ENCODE data around the gene FRAT1. TPM values are rescaled to one million over a fixed set of nuclear protein-coding genes. Genes with fewer than 3 reads are reported as not detected.
"Not testable (repeated sequence)": the region's sequence is repeated elsewhere in the genome, so short reads cannot be mapped to it uniquely, and the experiment has no call there.

Gene FRAT1
- polyA plus RNA-seq, 6 donors from 2014 or later = 7.4 to 15.7 (median 10.8) TPM

DNA sequence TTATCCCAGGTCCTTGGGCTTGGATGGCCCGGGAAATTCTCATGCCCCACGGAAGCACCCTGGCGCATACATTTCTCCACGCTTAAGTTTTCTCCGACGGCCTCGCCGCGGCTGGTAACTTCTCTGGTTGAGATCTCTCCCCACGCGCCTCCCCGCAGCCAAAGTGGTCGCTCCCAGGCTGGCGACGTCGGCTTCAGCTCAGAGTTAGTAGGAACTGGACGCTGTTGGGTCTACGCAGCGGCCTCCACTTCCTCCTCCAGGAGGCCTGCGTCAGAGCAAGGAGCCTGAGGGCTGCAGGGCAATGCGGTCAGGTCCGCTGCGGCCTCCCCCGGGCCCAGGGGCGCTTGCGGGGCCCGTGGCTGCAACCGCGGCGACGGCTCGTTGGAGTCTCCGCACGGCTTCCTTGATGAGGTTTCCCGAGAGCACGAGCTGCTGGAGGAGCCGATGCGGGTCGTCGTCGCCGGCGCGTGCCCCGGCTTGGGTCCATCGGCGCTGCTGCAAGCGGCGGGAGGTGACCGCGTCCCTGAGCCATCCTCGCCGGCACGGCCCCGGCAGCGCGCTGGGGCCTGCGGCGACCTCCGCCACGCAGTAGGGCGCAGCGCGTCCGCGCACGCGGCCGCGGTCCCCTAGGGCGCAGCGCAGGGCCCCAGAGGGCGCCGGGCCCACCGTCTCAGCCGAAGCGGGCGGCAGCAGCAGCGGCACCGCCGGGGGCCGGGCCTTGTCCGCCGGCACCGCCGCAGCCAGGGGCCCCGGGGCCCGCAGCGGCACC, 14.7 kb downstream of the FRAT1 start:
- Mint-ChIP-seq H3K4me3 (peak overlapping the region; percentile 82 to 97 (median 94)), H3K27ac (peak overlapping the region; percentile 79 to 98 (median 92)), H3K36me3 (peaks cover 6 to 10% of the 10 kb centered on the region in 2 donors), H3K27me3 (no peaks in the 10 kb centered on the region), H3K9me3 (no peaks in the 10 kb centered on the region), H3K4me1 (peaks cover 34 to 50% (median 47%) of the 10 kb centered on the region in 3 donors)
- ATAC-seq (ENCODE audit: low read depth in 2 of 2) = peak; percentile 29
- DNase-seq = peak; percentile 20

DNA sequence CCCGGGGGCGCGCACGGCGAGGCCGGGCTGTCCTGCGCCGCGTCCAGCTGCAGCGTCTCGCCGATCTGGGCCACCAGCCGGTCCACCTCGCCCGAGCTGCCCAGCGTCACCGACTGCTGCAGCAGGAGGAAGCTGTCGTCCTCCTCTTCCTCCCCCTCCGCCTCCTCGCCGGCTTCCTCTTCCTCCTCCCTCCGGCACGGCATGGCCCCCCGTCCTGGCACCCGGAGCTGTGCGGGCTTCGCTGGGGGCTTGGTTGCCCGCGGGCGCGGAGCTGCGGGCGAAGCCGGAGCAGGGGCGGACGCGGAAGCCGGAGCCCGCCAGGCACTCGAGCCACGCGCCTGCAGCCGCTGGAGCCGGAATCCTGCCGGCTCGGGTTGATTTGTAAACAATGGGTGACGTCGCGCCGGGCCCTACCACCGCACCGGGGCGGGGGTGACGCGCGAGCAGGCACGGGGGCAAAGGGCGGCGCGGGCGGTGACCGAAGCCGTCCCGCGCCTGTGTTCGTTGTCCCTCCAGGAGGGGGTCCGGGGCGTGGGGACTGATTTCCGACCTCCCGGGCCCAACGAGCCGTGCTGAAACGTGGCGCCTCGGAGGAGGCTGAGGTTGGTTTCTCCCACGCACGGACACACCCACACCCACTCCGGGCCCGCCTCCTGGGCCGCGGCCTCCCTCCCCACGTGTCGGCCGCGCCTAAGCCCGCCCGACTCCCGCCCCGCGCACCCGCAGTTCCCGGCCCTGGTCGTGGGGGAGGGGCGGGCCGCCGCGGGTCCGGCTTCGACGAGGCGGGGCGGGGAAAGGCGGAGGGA, 15.5 kb downstream of the FRAT1 start, which contains the start of gene FRAT2:
TSS of gene FRAT2 (minus strand) at position 360 of the 806 bp plus-strand sequence. CDS start at position 203, 157 bp downstream.
- H3K9me3 Mint-ChIP-seq = no peaks in the 10 kb centered on the region
- DNase-seq = peak; percentile 91
- peak; percentile 86 to 88 for ATAC-seq (ENCODE audit: low read depth in 2 of 2)
- H3K27me3 Mint-ChIP-seq = no peaks in the 10 kb centered on the region
- H3K27ac Mint-ChIP-seq = peak within 1 kb of the TSS; percentile 91 to 98 (median 96)
- peak within 1 kb of the TSS; percentile 82 to 97 (median 94) for H3K4me3 Mint-ChIP-seq
- H3K4me1 Mint-ChIP-seq = peaks cover 34 to 46% (median 39%) of the 10 kb centered on the region in 3 donors
- H3K36me3 Mint-ChIP-seq = peaks cover 6 to 10% of the 10 kb centered on the region in 2 donors

DNA sequence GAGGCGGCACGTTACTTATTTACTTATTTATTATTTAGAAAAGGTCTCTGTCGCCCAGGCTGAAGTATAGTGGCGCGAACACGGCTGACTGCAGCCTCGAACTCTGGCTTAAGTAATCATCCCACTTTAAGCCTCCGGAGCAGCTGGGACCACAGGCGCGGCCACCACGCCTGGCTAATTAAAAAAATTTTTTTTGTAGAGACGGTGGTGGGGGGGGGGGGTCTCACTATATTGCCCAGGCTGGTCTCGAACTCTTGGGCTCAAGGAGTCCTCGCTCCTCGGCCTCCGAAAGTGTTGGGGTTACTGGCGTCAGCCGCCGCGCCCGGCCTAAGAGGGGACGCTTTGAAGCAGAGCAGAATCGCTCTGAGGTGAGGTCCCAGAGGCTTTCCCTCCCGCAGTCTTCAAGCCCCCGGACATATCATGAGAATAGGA, 16.1 kb downstream of the FRAT1 start:
- H3K4me3 Mint-ChIP-seq = peak overlapping the region; percentile 78 to 94 (median 85)
- peak overlapping the region; percentile 39 to 98 (median 80) for H3K27ac Mint-ChIP-seq
- DNase-seq = no peak
- H3K4me1 Mint-ChIP-seq = peaks cover 28 to 40% (median 33%) of the 10 kb centered on the region in 3 donors
- H3K9me3 Mint-ChIP-seq = no peaks in the 10 kb centered on the region
- no peaks in the 10 kb centered on the region for H3K27me3 Mint-ChIP-seq
- peaks cover 6 to 7% of the 10 kb centered on the region in 2 donors for H3K36me3 Mint-ChIP-seq
- ATAC-seq (ENCODE audit: low read depth in 2 of 2) = peak; percentile 5 to 6

DNA sequence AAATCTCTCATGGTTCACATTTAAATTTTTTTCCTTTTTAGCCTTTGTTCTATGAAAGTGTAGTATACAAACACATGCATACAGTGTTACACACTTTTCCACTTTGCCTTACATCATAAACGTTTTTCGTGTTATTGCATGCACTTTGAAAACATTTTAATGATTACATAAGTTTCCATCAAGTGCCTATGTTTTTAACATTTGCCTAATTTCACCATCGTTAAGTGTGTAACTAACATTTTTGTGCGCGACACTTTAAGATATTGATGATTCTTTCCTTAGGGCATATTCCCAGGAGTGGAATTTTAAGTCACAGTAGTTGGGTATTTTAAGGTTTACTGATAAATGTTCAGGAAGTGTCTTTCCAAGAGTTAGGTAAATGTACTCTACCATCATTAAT, 16.9 kb downstream of the FRAT1 start:
- Mint-ChIP-seq H3K27me3 (no peaks in the 10 kb centered on the region), H3K9me3 (no peaks in the 10 kb centered on the region), H3K4me1 (peaks cover 25 to 32% (median 27%) of the 10 kb centered on the region in 3 donors), H3K27ac (peak overlapping the region in 3 of 6 donors; percentile 22 to 91 (median 28)), H3K36me3 (peaks cover 6% of the 10 kb centered on the region in 2 donors), H3K4me3 (peak overlapping the region; percentile 71 to 94 (median 85))
- DNase-seq (no peak), ATAC-seq (ENCODE audit: low read depth in 2 of 2) (no peak)

DNA sequence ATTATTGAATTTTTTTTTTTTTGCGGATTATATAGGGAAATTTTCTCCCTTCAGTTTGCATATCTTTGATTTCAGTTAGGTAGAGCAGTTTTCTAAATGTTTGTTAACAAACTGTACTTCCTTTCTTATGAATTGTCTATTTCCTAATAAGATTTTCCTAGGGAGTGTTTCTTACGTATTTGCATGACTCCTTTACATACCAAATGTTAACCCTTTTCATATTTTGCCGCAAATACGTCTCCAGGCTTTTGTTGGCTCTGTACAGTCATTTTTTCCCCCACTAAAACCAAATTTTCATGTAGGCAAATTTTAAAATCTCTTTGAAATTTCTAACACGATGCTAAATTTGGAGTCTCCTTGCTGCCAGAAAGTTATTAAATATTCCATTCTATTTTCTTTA, 17.4 kb downstream of the FRAT1 start:
- Mint-ChIP-seq H3K27me3 (no peaks in the 10 kb centered on the region), H3K4me3 (peak overlapping the region in 4 of 8 donors; percentile 20 to 90 (median 52)), H3K27ac (peak overlapping the region in 3 of 6 donors; percentile 22 to 91 (median 64)), H3K9me3 (no peaks in the 10 kb centered on the region), H3K4me1 (peaks cover 20 to 27% (median 23%) of the 10 kb centered on the region in 3 donors), H3K36me3 (peaks cover 6% of the 10 kb centered on the region in 2 donors)
- ATAC-seq (ENCODE audit: low read depth in 2 of 2) (no peak), DNase-seq (no peak)

DNA sequence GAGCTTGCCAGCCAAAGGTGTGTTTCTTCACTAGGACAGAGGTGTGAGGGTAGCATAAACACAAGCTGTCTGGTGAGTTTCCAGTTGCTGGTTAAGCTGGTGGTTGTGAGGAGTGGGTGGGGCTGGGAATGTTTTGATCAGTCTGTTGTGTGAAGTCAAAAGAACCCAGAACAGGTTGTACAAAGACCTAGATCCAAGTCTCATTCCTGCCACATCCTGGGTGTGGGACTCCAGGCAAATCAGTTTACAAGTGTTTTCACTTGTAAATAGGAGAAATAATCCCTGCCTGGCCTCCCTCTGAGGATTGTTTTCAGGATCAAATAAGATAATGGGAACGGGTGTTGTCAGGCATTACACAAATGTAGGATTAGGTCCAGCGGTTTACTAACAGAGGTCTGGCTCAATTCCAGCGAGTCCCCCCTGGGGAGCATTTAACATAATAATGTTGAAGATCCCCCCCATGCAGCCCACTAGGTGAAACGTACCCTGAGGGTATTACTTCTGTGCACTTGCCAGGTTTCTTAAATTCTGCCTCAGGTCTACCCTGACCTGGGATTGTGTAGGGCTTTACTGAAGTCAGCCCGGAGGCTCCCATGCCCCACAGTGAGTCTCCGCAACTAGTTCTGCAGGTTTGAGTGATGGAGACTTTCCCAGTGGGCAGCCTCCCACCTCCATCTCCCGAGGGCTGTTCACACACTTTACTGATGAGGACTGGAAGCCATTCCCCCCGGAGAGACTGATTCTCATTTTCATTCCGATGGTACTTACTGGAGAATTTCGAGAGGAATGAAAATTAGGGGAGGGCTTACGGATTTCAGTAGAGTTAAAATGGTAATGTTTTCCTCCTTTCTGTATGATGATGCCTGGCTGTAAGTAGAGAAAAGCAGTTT, 18.1 kb downstream of the FRAT1 start:
- ATAC-seq (ENCODE audit: low read depth in 2 of 2) (no peak), DNase-seq (no peak)
- Mint-ChIP-seq H3K27me3 (no peaks in the 10 kb centered on the region), H3K27ac (peak overlapping the region in 1 of 6 donors; percentile 24), H3K4me1 (peaks cover 15 to 20% (median 15%) of the 10 kb centered on the region in 3 donors), H3K9me3 (no peaks in the 10 kb centered on the region), H3K36me3 (peaks cover 6% of the 10 kb centered on the region in 2 donors), H3K4me3 (peak overlapping the region in 4 of 8 donors; percentile 12 to 84 (median 20))

DNA sequence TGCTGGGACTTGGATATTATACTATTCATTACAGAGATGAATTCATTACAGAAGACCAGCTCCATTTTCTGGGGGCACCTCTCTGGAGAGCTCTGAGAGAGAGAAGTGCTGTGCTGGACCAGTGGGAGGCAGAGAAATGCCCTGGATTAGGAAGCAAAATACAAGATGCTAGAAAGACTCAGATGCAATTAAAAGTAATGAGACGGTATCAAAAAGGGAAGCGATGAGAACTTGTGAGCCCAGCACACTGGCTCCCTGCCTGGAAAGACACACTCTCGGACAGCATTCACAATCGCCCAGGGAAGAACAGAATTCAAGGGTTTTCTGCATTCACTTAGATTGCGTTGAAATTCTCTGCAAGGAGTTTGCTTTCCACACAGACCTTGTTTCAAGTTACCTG, 19.0 kb downstream of the FRAT1 start:
- Mint-ChIP-seq H3K9me3 (no peaks in the 10 kb centered on the region), H3K4me1 (peaks cover 6 to 11% (median 7%) of the 10 kb centered on the region in 3 donors), H3K36me3 (peaks cover 5 to 6% of the 10 kb centered on the region in 2 donors), H3K4me3 (peak overlapping the region in 2 of 8 donors; percentile 47 to 84), H3K27ac (no peak overlapping the region), H3K27me3 (no peaks in the 10 kb centered on the region)
- no peak for DNase-seq
- ATAC-seq (ENCODE audit: low read depth in 2 of 2) = no peak

DNA sequence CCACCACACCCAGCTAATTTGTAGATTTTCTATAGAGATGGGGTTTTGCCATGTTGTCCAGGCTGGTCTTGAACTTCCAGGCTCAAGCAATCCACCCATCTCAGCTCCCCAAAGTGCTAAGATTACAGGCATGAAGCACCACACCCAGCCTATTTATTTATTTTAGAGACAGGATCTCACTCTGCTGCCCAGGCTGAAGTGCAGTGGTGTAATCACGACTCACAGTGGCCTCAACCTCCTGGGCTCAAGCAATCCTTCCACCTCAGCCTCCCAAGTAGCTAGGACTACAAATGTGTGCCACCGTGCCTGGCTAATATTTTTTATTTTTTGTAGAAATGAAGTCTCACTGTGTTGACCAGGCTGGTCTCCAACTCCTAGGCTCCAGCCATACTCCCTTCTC, 22.3 kb downstream of the FRAT1 start:
- Mint-ChIP-seq H3K27ac (no peak overlapping the region), H3K9me3 (no peaks in the 10 kb centered on the region), H3K27me3 (peaks cover 0 to 5% (median 0%) of the 10 kb centered on the region in 3 donors), H3K4me1 (no peaks in the 10 kb centered on the region), H3K36me3 (no peaks in the 10 kb centered on the region), H3K4me3 (no peak overlapping the region)
- no peak for DNase-seq
- no peak for ATAC-seq (ENCODE audit: low read depth in 2 of 2)

DNA sequence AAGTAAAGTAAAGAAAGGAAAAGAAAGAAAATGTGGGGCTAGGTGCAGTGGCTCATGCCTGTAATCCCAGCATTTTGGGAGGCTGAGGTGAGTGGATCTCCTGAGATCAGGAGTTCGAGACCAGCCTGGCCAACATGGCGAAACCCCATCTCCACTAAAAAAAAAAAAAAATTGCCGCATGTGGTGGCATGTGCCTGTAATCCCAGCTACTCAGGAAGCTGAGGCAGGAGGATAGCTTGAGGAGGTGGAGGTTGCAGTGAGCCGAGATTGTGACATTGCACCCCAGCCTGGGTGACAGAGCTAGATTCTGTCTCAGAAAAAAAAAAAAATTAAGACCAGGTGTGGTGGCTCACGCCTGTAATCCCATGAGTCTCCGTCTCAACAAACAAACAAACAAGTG, 24.6 kb downstream of the FRAT1 start:
- H3K9me3 Mint-ChIP-seq; ATAC-seq (ENCODE audit: low read depth in 2 of 2); H3K4me3 Mint-ChIP-seq; H3K36me3 Mint-ChIP-seq; H3K27me3 Mint-ChIP-seq; H3K27ac Mint-ChIP-seq; H3K4me1 Mint-ChIP-seq; DNase-seq: not testable (repeated sequence)

DNA sequence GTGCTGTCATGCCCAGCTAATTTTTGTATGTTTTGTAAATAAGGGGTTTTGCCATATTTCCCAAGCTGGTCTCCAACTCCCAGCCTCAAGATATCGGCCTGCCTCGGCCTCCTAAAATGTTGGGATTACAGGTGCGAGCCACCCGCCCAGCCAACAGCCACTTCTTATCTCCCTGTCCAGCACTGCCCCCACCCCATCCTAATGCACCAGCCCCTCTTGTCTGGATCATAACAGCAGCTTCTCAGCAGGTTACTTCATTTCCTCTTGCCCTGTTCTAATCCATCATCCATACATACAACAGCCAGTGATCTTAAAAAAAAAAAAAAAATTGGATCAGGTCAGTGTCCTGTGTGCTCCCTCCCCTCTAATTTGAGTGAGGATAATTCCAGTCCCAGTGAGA, 28.2 kb downstream of the FRAT1 start:
- Mint-ChIP-seq H3K36me3 (peaks cover 0 to 5% of the 10 kb centered on the region in 2 donors), H3K4me1 (peaks cover 0 to 5% (median 0%) of the 10 kb centered on the region in 3 donors), H3K27me3 (peaks cover 0 to 5% (median 0%) of the 10 kb centered on the region in 3 donors), H3K4me3 (peak overlapping the region in 1 of 8 donors; percentile 1), H3K27ac (peak overlapping the region in 2 of 6 donors; percentile 60 to 74), H3K9me3 (no peaks in the 10 kb centered on the region)
- ATAC-seq (ENCODE audit: low read depth in 2 of 2) (no peak), DNase-seq (no peak)

DNA sequence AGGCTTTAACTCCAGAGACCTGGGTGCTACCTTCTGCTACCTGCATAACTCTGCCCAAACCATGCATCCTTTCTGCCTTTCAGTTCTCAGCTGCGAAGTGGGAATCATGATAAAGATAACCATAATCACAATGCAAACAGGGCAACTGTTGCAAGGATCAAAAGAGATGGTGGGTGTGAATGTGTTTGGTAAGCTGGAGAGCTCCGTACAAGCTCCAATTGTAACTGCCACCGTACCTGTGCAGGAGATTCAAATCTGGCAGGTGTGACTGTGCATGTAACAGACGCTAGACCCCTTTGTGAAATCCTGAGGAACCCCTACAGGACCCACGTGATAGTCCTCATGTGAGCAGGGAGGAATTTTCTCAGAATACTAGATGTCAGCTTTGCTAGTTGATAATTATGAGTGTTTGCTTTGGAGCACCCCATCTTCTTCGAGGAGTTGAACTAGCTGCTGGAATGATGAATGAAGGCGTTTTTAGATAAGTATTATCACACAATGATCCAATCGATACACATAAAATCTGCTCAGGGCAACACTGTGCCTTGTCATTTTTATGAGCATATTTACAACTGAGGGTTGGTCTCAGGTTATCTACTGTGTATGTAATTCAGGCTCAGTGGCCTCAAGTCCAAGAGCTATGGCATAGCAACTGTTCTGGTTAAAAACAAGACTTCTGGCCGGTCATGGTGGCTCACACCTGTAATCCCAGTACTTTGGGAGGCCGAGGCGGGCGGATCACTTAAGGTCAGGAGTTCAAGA, 30.9 kb downstream of the FRAT1 start:
- H3K4me3 Mint-ChIP-seq = no peak overlapping the region
- H3K4me1 Mint-ChIP-seq = peaks cover 0 to 5% (median 0%) of the 10 kb centered on the region in 3 donors
- no peaks in the 10 kb centered on the region for H3K27me3 Mint-ChIP-seq
- H3K36me3 Mint-ChIP-seq = peaks cover 0 to 5% of the 10 kb centered on the region in 2 donors
- no peaks in the 10 kb centered on the region for H3K9me3 Mint-ChIP-seq
- ATAC-seq (ENCODE audit: low read depth in 2 of 2) (no peak), DNase-seq (no peak)
- H3K27ac Mint-ChIP-seq = peak overlapping the region in 2 of 6 donors; percentile 14 to 95

DNA sequence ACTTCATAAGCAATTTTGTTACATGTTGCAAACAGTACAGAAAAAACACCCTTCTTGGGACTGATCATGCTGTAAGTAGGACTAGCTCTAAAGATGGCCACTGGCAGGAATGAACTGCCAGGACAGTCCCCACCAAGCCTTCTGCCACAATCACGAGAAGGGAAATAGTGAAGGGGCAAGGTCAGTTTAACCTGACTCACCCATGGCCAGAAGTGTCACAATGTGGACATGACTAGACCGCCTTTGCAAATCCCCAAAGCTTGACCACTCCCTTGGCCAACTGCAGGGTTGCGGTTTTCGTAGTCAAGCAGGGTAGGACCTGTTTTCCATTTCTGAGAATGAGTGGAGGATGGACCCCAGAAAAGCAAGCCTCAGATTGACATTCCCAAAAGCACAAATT, 34.9 kb downstream of the FRAT1 start:
- ATAC-seq (ENCODE audit: low read depth in 2 of 2) (no peak), DNase-seq (no peak)
- Mint-ChIP-seq H3K27ac (peak overlapping the region in 1 of 6 donors; percentile 67), H3K4me3 (no peak overlapping the region), H3K27me3 (no peaks in the 10 kb centered on the region), H3K36me3 (peaks cover 13 to 15% of the 10 kb centered on the region in 2 donors), H3K9me3 (no peaks in the 10 kb centered on the region), H3K4me1 (peaks cover 5 to 12% (median 7%) of the 10 kb centered on the region in 3 donors)

All from naive B cell (primary cell).